Lower lobe of right lung (tissue), 2 donors: ENCODE measurements around the gene TWSG1. TPM values are rescaled to one million over a fixed set of nuclear protein-coding genes. Genes with fewer than 3 reads are reported as not detected.
"Not testable (repeated sequence)": the region's sequence is repeated elsewhere in the genome, so short reads cannot be mapped to it uniquely, and the experiment has no call there.

Source experiments
- ATAC-seq, 2 donors: fragments of 200-7000 bp; cut with Tn5 transposase; one replicate each; pipeline ENCODE4 v1.9.1; 2020 to 2022; ENCODE audit warnings: mild to moderate bottlenecking in 2 of 2, moderate library complexity in 2 of 2
- DNase-seq: peaks from one replicate; pipeline ENCODE4 v3.0.0-alpha.2; 2020
- H3K27ac ChIP-seq: fragments of 200-600 bp; one replicate; pipeline ENCODE4 v1.8.0; 2022
- H3K27me3 ChIP-seq: fragments of 200-600 bp; one replicate; pipeline ENCODE4 v1.8.0; 2022; ENCODE audit warnings: low read depth
- H3K36me3 ChIP-seq: fragments of 200-600 bp; one replicate; pipeline ENCODE4 v1.8.0; 2022; ENCODE audit warnings: mild to moderate bottlenecking
- H3K4me1 ChIP-seq: fragments of 200-600 bp; one replicate; pipeline ENCODE4 v1.8.0; 2022
- H3K4me3 ChIP-seq: fragments of 200-600 bp; one replicate; pipeline ENCODE4 v1.8.0; 2022; ENCODE audit warnings: mild to moderate bottlenecking
- H3K9me3 ChIP-seq: fragments of 200-600 bp; one replicate; pipeline ENCODE4 v1.8.0; 2022
- CTCF ChIP-seq: fragments of 200-600 bp; IDR thresholded peaks from one replicate; pipeline ENCODE4 v1.8.0; 2022; ENCODE audit warnings: antibody characterized with exemption, mild to moderate bottlenecking
- intact Hi-C: fragments of 100-400 bp; cut with DNase I; formaldehyde crosslinking; loops from one replicate; pipeline ENCODE4 v1.11.0; 2022
- total RNA-seq: library from RNA; stranded (reverse); fragmentation: NEBNext Ultra II Directional; extraction: Animal tissue kit (Norgen Biotek cat#: 25700); gene quantifications from one replicate; pipeline ENCODE4 v1.2.1, GENCODE V29; 2021
- donor health status: DM: no; HTN: yes; CAD: no; lungs with severe emphysema.

TWSG1 gene
- total RNA-seq, 1 donor from 2014 or later, result 31.4 TPM

GRCh38 chr18:9428301-9428706 is 93.7 kb downstream of the TWSG1 start:
- H3K27me3 ChIP-seq, result no peaks in the 10 kb centered on the region
- intact Hi-C loops, result no loop called here
- H3K4me1 ChIP-seq, result no peaks in the 10 kb centered on the region
- TF ChIP-seq CTCF, result no peak
- H3K4me3 ChIP-seq, result no peak overlapping the region
- no peak overlapping the region for H3K27ac ChIP-seq
- DNase-seq, result no peak
- no peaks in the 10 kb centered on the region for H3K9me3 ChIP-seq
- ATAC-seq, result peak; percentile 31 to 45
- no peaks in the 10 kb centered on the region for H3K36me3 ChIP-seq

- TF ChIP-seq CTCF, result no peak
- no peak overlapping the region for H3K4me3 ChIP-seq
- H3K9me3 ChIP-seq, result no peaks in the 10 kb centered on the region
- H3K36me3 ChIP-seq, result no peaks in the 10 kb centered on the region
- ATAC-seq (no peak), DNase-seq (no peak)
- H3K4me1 ChIP-seq, result peaks cover 6% of the 10 kb centered on the region
- no peaks in the 10 kb centered on the region for H3K27me3 ChIP-seq
- no peak overlapping the region for H3K27ac ChIP-seq
- intact Hi-C loops, result no loop called here
Measured at GRCh38 chr18:9428862-9429661, 94.5 kb downstream of the TWSG1 start.

- intact Hi-C loops, result no loop called here
- H3K4me3 ChIP-seq, result no peak overlapping the region
Measured at GRCh38 chr18:9429662-9429993, 95.1 kb downstream of the TWSG1 start.

GRCh38 chr18:9430315-9430714 is 95.7 kb downstream of the TWSG1 start:
- DNase-seq, H3K27ac ChIP-seq, intact Hi-C loops: not testable (repeated sequence)

More at GRCh38 chr18:9429662-9429993, 95.1 kb downstream of the TWSG1 start:
- no peak overlapping the region for H3K27ac ChIP-seq
- peaks cover 10% of the 10 kb centered on the region for H3K4me1 ChIP-seq
- ATAC-seq, result no peak
- H3K27me3 ChIP-seq, result no peaks in the 10 kb centered on the region
- TF ChIP-seq CTCF, result no peak
- H3K36me3 ChIP-seq, result no peaks in the 10 kb centered on the region
- no peaks in the 10 kb centered on the region for H3K9me3 ChIP-seq
- DNase-seq, result no peak

GRCh38 chr18:9431296-9431695 is 96.7 kb downstream of the TWSG1 start:
- H3K4me3 ChIP-seq, result no peak overlapping the region
- H3K36me3 ChIP-seq, result no peaks in the 10 kb centered on the region
- H3K27me3 ChIP-seq, result no peaks in the 10 kb centered on the region
- H3K27ac ChIP-seq, result no peak overlapping the region
- no peak for DNase-seq
- H3K4me1 ChIP-seq, result peaks cover 10% of the 10 kb centered on the region
- TF ChIP-seq CTCF, result no peak
- no peak for ATAC-seq
- no peaks in the 10 kb centered on the region for H3K9me3 ChIP-seq
- intact Hi-C loops, result no loop called here

More at GRCh38 chr18:9430315-9430714, 95.7 kb downstream of the TWSG1 start:
- not testable (repeated sequence) for H3K9me3 ChIP-seq, ATAC-seq, H3K36me3 ChIP-seq, H3K4me3 ChIP-seq, H3K27me3 ChIP-seq
- peaks cover 10% of the 10 kb centered on the region for H3K4me1 ChIP-seq

- H3K4me3 ChIP-seq, H3K27ac ChIP-seq, H3K9me3 ChIP-seq, H3K36me3 ChIP-seq, H3K27me3 ChIP-seq, DNase-seq, intact Hi-C loops: not testable (repeated sequence)
- peaks cover 10% of the 10 kb centered on the region for H3K4me1 ChIP-seq
- ATAC-seq, result peak in 1 of 2 donors; percentile 46
Measured at GRCh38 chr18:9433122-9433521, 98.5 kb downstream of the TWSG1 start.
